Gastroesophageal sphincter (tissue), 3 donors: Measurements from ENCODE around the gene TAS2R14.

Experiments
- POLR2A ChIP-seq, 2 donors: fragments of 450-650 bp; IDR thresholded peaks; one replicate each; pipeline ENCODE4 v1.6.1; 2017; ENCODE audit warnings: antibody characterized with exemption in 2 of 2, mild to moderate bottlenecking in 2 of 2, moderate library complexity in 1 of 2
- TF ChIP-seq, protein P1 (sequence below), 4 experiments: fragments of 200-600 bp in 2 of 4; fragments of 450-650 bp in 2 of 4; sonication (generic) in 1 of 4; IDR thresholded peaks; one replicate each; pipeline ENCODE4 v1.5.1; 2017 to 2019; ENCODE audit warnings: antibody characterized with exemption in 4 of 4, mild to moderate bottlenecking in 2 of 4, moderate library complexity in 2 of 4

DNA sequence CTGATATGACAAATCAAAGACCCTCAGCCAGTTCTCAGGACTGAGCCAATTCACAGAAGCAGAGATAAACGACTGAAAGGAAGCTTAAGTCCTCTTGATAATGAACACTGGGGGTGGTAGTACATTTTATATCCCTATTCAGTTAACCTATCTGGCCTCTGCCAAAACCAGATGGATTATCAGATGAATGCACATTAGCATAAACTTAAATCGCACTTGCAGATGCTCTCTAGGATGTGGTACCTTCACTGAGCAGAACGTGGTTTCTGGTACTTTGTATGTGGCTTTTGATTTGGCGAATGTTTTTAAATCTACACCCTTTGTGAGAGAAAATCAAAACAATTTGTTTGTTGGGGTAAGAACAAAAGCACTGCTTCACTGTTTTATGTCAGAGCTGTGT, 21.1 kb upstream of the TAS2R14 start:
- TF ChIP-seq POLR2A (IDR thresholded peaks at IDR 0.05): no peak
- TF ChIP-seq, protein P1, sequence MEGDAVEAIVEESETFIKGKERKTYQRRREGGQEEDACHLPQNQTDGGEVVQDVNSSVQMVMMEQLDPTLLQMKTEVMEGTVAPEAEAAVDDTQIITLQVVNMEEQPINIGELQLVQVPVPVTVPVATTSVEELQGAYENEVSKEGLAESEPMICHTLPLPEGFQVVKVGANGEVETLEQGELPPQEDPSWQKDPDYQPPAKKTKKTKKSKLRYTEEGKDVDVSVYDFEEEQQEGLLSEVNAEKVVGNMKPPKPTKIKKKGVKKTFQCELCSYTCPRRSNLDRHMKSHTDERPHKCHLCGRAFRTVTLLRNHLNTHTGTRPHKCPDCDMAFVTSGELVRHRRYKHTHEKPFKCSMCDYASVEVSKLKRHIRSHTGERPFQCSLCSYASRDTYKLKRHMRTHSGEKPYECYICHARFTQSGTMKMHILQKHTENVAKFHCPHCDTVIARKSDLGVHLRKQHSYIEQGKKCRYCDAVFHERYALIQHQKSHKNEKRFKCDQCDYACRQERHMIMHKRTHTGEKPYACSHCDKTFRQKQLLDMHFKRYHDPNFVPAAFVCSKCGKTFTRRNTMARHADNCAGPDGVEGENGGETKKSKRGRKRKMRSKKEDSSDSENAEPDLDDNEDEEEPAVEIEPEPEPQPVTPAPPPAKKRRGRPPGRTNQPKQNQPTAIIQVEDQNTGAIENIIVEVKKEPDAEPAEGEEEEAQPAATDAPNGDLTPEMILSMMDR (IDR thresholded peaks at IDR 0.05): no peak
